Measurements from ENCODE around the gene BMPR1A. TPM values are rescaled to one million over a fixed set of nuclear protein-coding genes. Genes with fewer than 3 reads are reported as not detected.
A peak's percentile ranks its signal among the peaks of the same experiment; 100 is the strongest.

Gene BMPR1A
- total and polyA plus RNA-seq, 2 of the 13 experiments (the other 11 are each of a cell fraction or from before 2014, with no cell fraction given) = 17.8 to 44.2 TPM

GRCh38 chr10:86710987-86711512, 45.4 kb upstream of the BMPR1A start (continued):
- TF ChIP-seq HNF1A (IDR thresholded peaks at IDR 0.05; ENCODE audit: low read depth) (no peak), HNF1A (CRISPR knock-in tag; IDR thresholded peaks at IDR 0.05; ENCODE audit: borderline replicate concordance) (peak; percentile 57; the same call in 1 of the 2 replicates), AKNA (CRISPR knock-in tag; IDR thresholded peaks at IDR 0.05; ENCODE audit: borderline replicate concordance) (no peak), ZNF780A (CRISPR knock-in tag; IDR thresholded peaks at IDR 0.05) (no peak), PHF8 (CRISPR knock-in tag; IDR thresholded peaks at IDR 0.05) (peak; percentile 59), ZNF749 (CRISPR knock-in tag; IDR thresholded peaks at IDR 0.05; ENCODE audit: borderline replicate concordance) (peak; percentile 69; the same call in 1 of the 2 replicates), REST (IDR thresholded peaks at IDR 0.05; ENCODE audit: borderline replicate concordance in 1 of 2, low read depth in 1 of 2, low read length in 2 of 2) (no peak), ZNF543 (CRISPR knock-in tag; IDR thresholded peaks at IDR 0.05) (peak; percentile 25; the same call in 1 of the 2 replicates), NFIB (CRISPR knock-in tag; IDR thresholded peaks at IDR 0.05; ENCODE audit: borderline replicate concordance) (no peak), DMTF1 (CRISPR knock-in tag; IDR thresholded peaks at IDR 0.05) (no peak), ZKSCAN5 (CRISPR knock-in tag; IDR thresholded peaks at IDR 0.05) (no peak), SMAD1 (CRISPR knock-in tag; IDR thresholded peaks at IDR 0.05; ENCODE audit: borderline replicate concordance, low read depth) (no peak), MTA3 (CRISPR knock-in tag; IDR thresholded peaks at IDR 0.05) (no peak)

Data from HepG2 (cell line).